ENCODE results near the gene POLR3K.

DNA sequence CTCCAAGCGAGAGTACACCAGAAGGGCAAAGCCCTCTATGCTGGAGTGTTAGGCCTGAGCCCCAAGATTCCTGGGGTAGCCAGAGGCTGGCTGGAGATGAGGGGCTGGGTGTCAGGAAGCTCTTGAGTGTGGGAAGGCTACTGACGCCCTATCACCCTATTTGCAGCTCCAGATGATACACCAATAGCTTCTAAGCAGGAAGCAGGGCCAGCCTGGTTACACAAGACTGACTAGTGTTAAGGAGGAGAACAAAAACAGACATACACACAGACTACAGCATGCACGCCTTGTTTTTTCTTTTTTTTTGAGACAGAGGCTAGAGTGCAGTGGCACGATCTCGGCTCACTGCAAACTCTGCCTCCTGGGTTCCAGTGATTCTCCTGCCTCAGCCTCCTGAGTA, 15.9 kb downstream of the POLR3K start:
- TF ChIP-seq POLR2AphosphoS5 (IDR thresholded peaks at IDR 0.05; ENCODE audit: low read depth, low read length) (no peak), TAF1 (IDR thresholded peaks at IDR 0.05; ENCODE audit: borderline replicate concordance, insufficient read depth, low read length) (no peak), SIN3A (IDR thresholded peaks at IDR 0.05; ENCODE audit: borderline replicate concordance, insufficient read depth, low read length) (no peak)

Data from PFSK-1 (cell line).